HepG2 (cell line): Measurements from ENCODE around the gene TUBGCP4. TPM values are rescaled to one million over a fixed set of nuclear protein-coding genes. Genes with fewer than 3 reads are reported as not detected.

Experiments used
- ATAC-seq: fragments of 200-7000 bp; cut with Tn5 transposase; 3 replicates; pipeline ENCODE4 v1.9.1; 2020; ENCODE audit warnings: mild to moderate bottlenecking, moderate library complexity
- BruUV-seq: library from RNA; stranded (reverse); fragments of 400-500 nt; replicated peaks from 2 replicates; lab custom pipeline; 2021; lab: Mats Ljungman, UMichigan
- CTCF ChIA-PET: fragments of 300-600 bp; formaldehyde crosslinking; extraction: SDS; loops from one replicate; lab custom pipeline; 2021; ENCODE audit warnings: low total read pairs, inconsistent platforms, low intra/inter-chr PET ratio; lab: Yijun Ruan, JAX
- POLR2A ChIA-PET: fragments of 350-600 bp; sonication (Branson Sonifier 250); formaldehyde crosslinking; loops from one replicate; lab custom pipeline; 2020; ENCODE audit warnings: antibody characterized with exemption, inconsistent platforms; lab: Yijun Ruan, JAX
- DNase-seq: peaks from one replicate; pipeline ENCODE4 v3.0.0-alpha.2; 2015; ENCODE audit warnings: low spot score
- FAIRE-seq: peaks from 3 replicates; lab custom pipeline; 2011; peaks lifted over from hg19 to GRCh38; lab: Jason Lieb, UNC
- H2AFZ ChIP-seq: one replicate; pipeline ENCODE4 v1.6.1; 2011; ENCODE audit warnings: low read length, inconsistent platforms
- H3K27ac ChIP-seq: fragments of 300-600 bp; 3 replicates; pipeline ENCODE4 v1.8.0; 2011; ENCODE audit warnings: mixed run types, mild to moderate bottlenecking, mixed read lengths, low read length, inconsistent platforms; ENCODE audit not compliant: insufficient read depth; ENCODE audit errors: extremely low read length
- H3K27me3 ChIP-seq, 2 experiments: fragments of 200-600 bp in 1 of 2; 2 replicates in 1 of 2; 3 replicates in 1 of 2; pipeline versions ENCODE4 v1.6.0 to v1.8.0; 2011; ENCODE audit warnings: low read length in 2 of 2, mild to moderate bottlenecking in 2 of 2, moderate library complexity in 2 of 2, inconsistent platforms in 1 of 2; ENCODE audit not compliant: insufficient read depth in 2 of 2, control insufficient read depth in 1 of 2
- H3K36me3 ChIP-seq, 2 experiments: fragments of 200-600 bp in 1 of 2; replicated peaks in 1 of 2; 2 replicates in 1 of 2; 3 replicates in 1 of 2; pipeline versions ENCODE4 v1.5.1 to v1.8.0; 2011; ENCODE audit warnings: low read length in 2 of 2, inconsistent platforms in 1 of 2; ENCODE audit not compliant: insufficient read depth in 2 of 2, control insufficient read depth in 1 of 2
- H3K4me1 ChIP-seq: 2 replicates; pipeline ENCODE4 v1.5.1; 2012; ENCODE audit warnings: low read length, inconsistent platforms; ENCODE audit not compliant: insufficient read depth
- H3K4me2 ChIP-seq: 2 replicates; pipeline ENCODE4 v1.6.0; 2011; ENCODE audit warnings: low read depth, low read length, inconsistent platforms
- H3K4me3 ChIP-seq, 3 experiments: fragments of 200-600 bp in 1 of 3; sonication (generic), shearing (Covaris generic) in 1 of 3; replicated peaks in 1 of 3; 2 replicates each; pipeline ENCODE4 v1.5.1; 2011 to 2016; ENCODE audit warnings: low read length in 3 of 3, inconsistent platforms in 2 of 3, low read depth in 2 of 3, mild to moderate bottlenecking in 2 of 3, control low read depth in 1 of 3, mixed read lengths in 1 of 3; ENCODE audit not compliant: insufficient read depth in 1 of 3
- H3K79me2 ChIP-seq: one replicate; pipeline ENCODE4 v1.6.1; 2011; ENCODE audit warnings: low read length, inconsistent platforms; ENCODE audit not compliant: insufficient read depth
- H3K9ac ChIP-seq: 2 replicates; pipeline ENCODE4 v1.6.0; 2011; ENCODE audit warnings: mild to moderate bottlenecking, low read depth, low read length, inconsistent platforms; ENCODE audit not compliant: insufficient read depth
- H3K9me3 ChIP-seq: 2 replicates; pipeline ENCODE4 v1.5.1; 2012; ENCODE audit warnings: mild to moderate bottlenecking, low read length
- H4K20me1 ChIP-seq: 2 replicates; pipeline ENCODE4 v1.6.0; 2011; ENCODE audit warnings: inconsistent platforms, mild to moderate bottlenecking, low read length, moderate library complexity; ENCODE audit not compliant: insufficient read depth
- AKNA ChIP-seq: sonication (generic); formaldehyde crosslinking; IDR thresholded peaks from 2 replicates; pipeline ENCODE4 v1.4.0; 2020; ENCODE audit warnings: missing genetic modification reagents, borderline replicate concordance
- DDIT3 ChIP-seq: sonication (generic); formaldehyde crosslinking; IDR thresholded peaks from 2 replicates; pipeline ENCODE4 v1.4.0; 2020; ENCODE audit warnings: mild to moderate bottlenecking, missing genetic modification reagents
- DNMT1 ChIP-seq: sonication (generic); formaldehyde crosslinking; IDR thresholded peaks from 2 replicates; pipeline ENCODE4 v1.5.1; 2020; ENCODE audit warnings: mild to moderate bottlenecking, missing genetic modification reagents
- GATAD1 ChIP-seq: IDR thresholded peaks from 2 replicates; pipeline ENCODE4 v1.6.1; 2016; ENCODE audit warnings: missing genetic modification reagents, missing compliant biosample characterization
- MED1 ChIP-seq: sonication (generic); formaldehyde crosslinking; IDR thresholded peaks from 2 replicates; pipeline ENCODE4 v1.4.0; 2020; ENCODE audit warnings: missing genetic modification reagents
- RCOR2 ChIP-seq: IDR thresholded peaks from 2 replicates; pipeline ENCODE4 v1.6.1; 2016; ENCODE audit warnings: missing biosample characterization, missing genetic modification reagents
- SNAPC2 ChIP-seq: sonication (generic); formaldehyde crosslinking; IDR thresholded peaks from 2 replicates; pipeline ENCODE4 v1.8.1; 2022; ENCODE audit warnings: mild to moderate bottlenecking, missing genetic modification reagents
- SSRP1 ChIP-seq: IDR thresholded peaks from 2 replicates; pipeline ENCODE4 v1.6.1; 2016; ENCODE audit warnings: control low read depth
- TAF15 ChIP-seq: fragments of 200-400 bp; formaldehyde crosslinking; IDR thresholded peaks from one replicate; pipeline ENCODE4 v1.6.1; 2018; ENCODE audit warnings: mild to moderate bottlenecking, low read depth, low read length; ENCODE audit not compliant: poor library complexity, severe bottlenecking
- ZNF562 ChIP-seq: sonication (generic); formaldehyde crosslinking; IDR thresholded peaks from 2 replicates; pipeline ENCODE4 v1.8.0; 2022; ENCODE audit warnings: missing genetic modification reagents, borderline replicate concordance
- WGBS: methylation state at CpG from one replicate; pipeline ENCODE4 v1.1.6; 2017; ENCODE audit warnings: low lambda C conversion rate; 5-methylcytosine and 5-hydroxymethylcytosine counted together
- in situ Hi-C: cut with HindIII; loops from 2 replicates; pipeline ENCODE4 v1.10.0; 2017; ENCODE audit warnings: low pct_unique_long_range_greater_than_20kb; ENCODE audit not compliant: extremely low pct_ligation_motif_present
- intact Hi-C: fragments of 100-400 bp; cut with micrococcal nuclease; formaldehyde crosslinking; loops from one replicate; pipeline ENCODE4 v1.10.0; 2022; ENCODE audit not compliant: unreplicated experiment
- polyA plus RNA-seq, 8 experiments: library from polyadenylated mRNA; depleted of rRNA in 3 of 8; stranded (reverse) in 7 of 8; unstranded in 1 of 8; fragments of >200 nt; fragmentation: Illumina TruSeq in 4 of 8; extraction: Trizol in 4 of 8; gene quantifications; 2 replicates each; pipeline versions ENCODE4 v1.2.1 to v1.2.3, GENCODE V29; 2011 to 2016; ENCODE audit warnings: low read depth in 4 of 8, missing spikeins in 1 of 8, mixed read lengths in 1 of 8; ENCODE audit not compliant: insufficient read depth in 1 of 8
- total RNA-seq, 5 experiments: library from RNA; depleted of rRNA; stranded (reverse); fragments of >200 nt; fragmentation: Illumina TruSeq; extraction: Trizol; gene quantifications; 2 replicates each; pipeline ENCODE4 v1.2.3, GENCODE V29; 2016; ENCODE audit warnings: low read depth in 1 of 5

The TUBGCP4 gene
- total and polyA plus RNA-seq, 2 of the 13 experiments (the other 11 are each of a cell fraction or from before 2014, with no cell fraction given), result 15.0 to 20.5 TPM

GRCh38 chr15:43346305-43346704 is 24.6 kb upstream of the TUBGCP4 start:
- DNase-seq (no peak), ATAC-seq (no peak), FAIRE-seq (no peak)
- POLR2A ChIA-PET, result no interaction called here
- no peak overlapping the region for H2AFZ ChIP-seq
- H3K27ac ChIP-seq, result no peak overlapping the region
- H3K36me3 ChIP-seq, result peaks cover 7 to 33% of the 10 kb centered on the region in 2 experiments; a peak in 3 of 5 replicates
- H3K4me3 ChIP-seq, result no peak overlapping the region
- TF ChIP-seq RCOR2, result no peak
- TF ChIP-seq MED1, result no peak
- TF ChIP-seq DDIT3 (CRISPR knock-in tag), result no peak
- no TSS peak for BruUV-seq
- in situ Hi-C loops (no loop called here), intact Hi-C loops (no loop called here)
- no peaks in the 10 kb centered on the region for H3K27me3 ChIP-seq
- no peak overlapping the region for H3K9ac ChIP-seq
- no peak overlapping the region for H3K4me2 ChIP-seq
- H3K79me2 ChIP-seq, result no peaks in the 10 kb centered on the region
- WGBS, result 97% methylated on average over 2 of the region's 2 CpGs
- H3K4me1 ChIP-seq, result no peaks in the 10 kb centered on the region
- no peaks in the 10 kb centered on the region for H4K20me1 ChIP-seq
- CTCF ChIA-PET, result no interaction called here
- H3K9me3 ChIP-seq, result no peaks in the 10 kb centered on the region

GRCh38 chr15:43347114-43347513 is 23.8 kb upstream of the TUBGCP4 start:
- CTCF ChIA-PET, result no interaction called here
- FAIRE-seq (no peak), ATAC-seq (no peak), DNase-seq (no peak)
- Histone ChIP-seq H3K4me2 (no peak overlapping the region), H3K27ac (no peak overlapping the region), H2AFZ (no peak overlapping the region), H3K9ac (no peak overlapping the region), H3K36me3 (peaks cover 9 to 39% of the 10 kb centered on the region in 2 experiments; a peak in 4 of 5 replicates), H4K20me1 (no peaks in the 10 kb centered on the region), H3K4me1 (no peaks in the 10 kb centered on the region), H3K27me3 (no peaks in the 10 kb centered on the region), H3K79me2 (no peaks in the 10 kb centered on the region), H3K4me3 (no peak overlapping the region), H3K9me3 (no peaks in the 10 kb centered on the region)
- intact Hi-C loops, result no loop called here
- WGBS, result 96% methylated on average over 3 of the region's 3 CpGs
- in situ Hi-C loops, result no loop called here
- POLR2A ChIA-PET, result no interaction called here
- no TSS peak for BruUV-seq
- TF ChIP-seq AKNA (CRISPR knock-in tag) (no peak), GATAD1 (CRISPR knock-in tag) (no peak), ZNF562 (CRISPR knock-in tag) (no peak), SSRP1 (CRISPR knock-in tag) (no peak), DNMT1 (CRISPR knock-in tag) (no peak), SNAPC2 (CRISPR knock-in tag) (no peak), TAF15 (no peak)
